Fibroblast of gingiva (primary cell): ENCODE results near the gene PPP2R2B.

Source experiments
- DNase-seq: peaks from one replicate; pipeline ENCODE4 v3.0.0-alpha.2; 2011; ENCODE audit warnings: low read depth

PPP2R2B gene

GRCh38 chr5:146699664-146700418 lies 178.7 kb downstream of the PPP2R2B start:
- no peak for DNase-seq

GRCh38 chr5:146699138-146699537 lies 179.4 kb downstream of the PPP2R2B start:
- no peak for DNase-seq

GRCh38 chr5:146698651-146699050 lies 179.9 kb downstream of the PPP2R2B start:
- no peak for DNase-seq

- no peak for DNase-seq
Measured at GRCh38 chr5:146697211-146697610, 181.3 kb downstream of the PPP2R2B start.

- DNase-seq, result no peak
Measured at GRCh38 chr5:146695646-146696045, 182.9 kb downstream of the PPP2R2B start.

- DNase-seq, result no peak
Measured at GRCh38 chr5:146690880-146691355, 187.6 kb downstream of the PPP2R2B start.

- DNase-seq, result no peak
Measured at GRCh38 chr5:146687630-146688029, 190.9 kb downstream of the PPP2R2B start.

- DNase-seq, result no peak
Measured at GRCh38 chr5:146683861-146684260, 194.7 kb downstream of the PPP2R2B start.

GRCh38 chr5:146682899-146683532 lies 195.5 kb downstream of the PPP2R2B start:
- DNase-seq, result no peak

- DNase-seq, result no peak
Measured at GRCh38 chr5:146681585-146682105, 196.9 kb downstream of the PPP2R2B start.

- no peak for DNase-seq
Measured at GRCh38 chr5:146680846-146681584, 197.5 kb downstream of the PPP2R2B start.

GRCh38 chr5:146675636-146676035 lies 202.9 kb downstream of the PPP2R2B start:
- no peak for DNase-seq

- no peak for DNase-seq
Measured at GRCh38 chr5:146672866-146673265, 205.7 kb downstream of the PPP2R2B start.

- no peak for DNase-seq
Measured at GRCh38 chr5:146671561-146672295, 206.8 kb downstream of the PPP2R2B start.

GRCh38 chr5:146669656-146670055 lies 208.9 kb downstream of the PPP2R2B start:
- no peak for DNase-seq

- no peak for DNase-seq
Measured at GRCh38 chr5:146667633-146668272, 210.8 kb downstream of the PPP2R2B start.

GRCh38 chr5:146662229-146662628 lies 216.3 kb downstream of the PPP2R2B start:
- DNase-seq, result no peak

- no peak for DNase-seq
Measured at GRCh38 chr5:146660376-146660960, 218.1 kb downstream of the PPP2R2B start.

- DNase-seq, result no peak
Measured at GRCh38 chr5:146659961-146660360, 218.6 kb downstream of the PPP2R2B start.

- DNase-seq, result no peak
Measured at GRCh38 chr5:146656703-146657102, 221.9 kb downstream of the PPP2R2B start.

- DNase-seq, result no peak
Measured at GRCh38 chr5:146653560-146653959, 225.0 kb downstream of the PPP2R2B start.
